Posterior vena cava (tissue), 2 donors: ENCODE results near the gene CCDC192. TPM values are rescaled to one million over a fixed set of nuclear protein-coding genes. Genes with fewer than 3 reads are reported as not detected.
"Not testable (repeated sequence)": the region's sequence is repeated elsewhere in the genome, so short reads cannot be mapped to it uniquely, and the experiment has no call there.

Experiments
- DNase-seq: peaks from one replicate; pipeline ENCODE4 v3.0.0-alpha.2; 2020; ENCODE audit warnings: low spot score
- intact Hi-C, 2 donors: fragments of 100-400 bp; cut with DNase I; formaldehyde crosslinking; loops; one replicate each; pipeline versions ENCODE4 v1.14.1 to v1.14.2; 2022 to 2023
- total RNA-seq, 2 donors: library from RNA; stranded (reverse); fragmentation: NEBNext Ultra II Directional; extraction: Animal tissue kit (Norgen Biotek cat#: 25700); gene quantifications; one replicate each; pipeline ENCODE4 v1.2.1, GENCODE V29; 2021
- donor health status: DM: yes; HTN: yes; CAD: no.
- donor health status: DM: yes; HTN: yes; CAD: no.

The CCDC192 gene
- total RNA-seq, 2 donors from 2014 or later: not detected

DNA sequence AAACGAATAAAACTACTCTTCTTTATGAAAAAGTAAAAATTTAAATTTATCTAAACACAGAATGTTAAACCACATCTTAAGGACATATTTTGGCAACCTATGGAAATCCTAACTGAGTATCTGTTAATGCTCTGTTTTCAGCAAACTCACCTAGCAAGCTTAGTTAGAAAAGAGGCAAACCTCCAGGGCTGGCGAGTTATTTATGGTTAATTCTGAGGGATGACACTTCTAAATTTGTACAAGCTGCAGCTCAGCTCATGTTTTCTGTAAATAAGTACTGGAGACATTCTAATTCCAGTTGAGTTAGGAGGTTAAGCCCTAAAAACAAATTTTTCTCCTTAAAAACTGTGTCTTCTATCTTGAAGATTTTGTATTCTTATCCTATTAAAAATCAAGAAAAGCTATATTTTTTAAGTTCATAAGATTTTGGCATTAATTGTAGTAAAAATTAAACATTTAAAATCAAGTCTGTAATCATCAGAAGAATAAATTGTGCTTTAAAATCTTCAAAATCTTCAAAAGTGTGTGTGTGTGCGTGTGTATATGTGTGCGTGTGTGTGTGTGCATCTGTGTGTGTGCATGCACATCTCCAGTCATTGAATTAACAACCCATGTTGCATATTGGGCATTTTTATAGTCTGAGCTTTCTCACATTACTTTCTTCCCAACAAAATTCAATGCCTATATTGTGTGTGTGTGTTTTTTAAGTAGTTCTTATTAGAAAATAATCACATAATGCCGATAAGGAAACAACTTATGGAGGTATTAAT lies 127.8 kb downstream of the CCDC192 start:
- intact Hi-C loops: no loop called here

GRCh38 chr5:127832067-127832466 lies 128.9 kb downstream of the CCDC192 start:
- intact Hi-C loops: no loop called here
- DNase-seq: no peak

More for the DNA sequence above, 127.8 kb downstream of the CCDC192 start:
- DNase-seq: no peak

DNA sequence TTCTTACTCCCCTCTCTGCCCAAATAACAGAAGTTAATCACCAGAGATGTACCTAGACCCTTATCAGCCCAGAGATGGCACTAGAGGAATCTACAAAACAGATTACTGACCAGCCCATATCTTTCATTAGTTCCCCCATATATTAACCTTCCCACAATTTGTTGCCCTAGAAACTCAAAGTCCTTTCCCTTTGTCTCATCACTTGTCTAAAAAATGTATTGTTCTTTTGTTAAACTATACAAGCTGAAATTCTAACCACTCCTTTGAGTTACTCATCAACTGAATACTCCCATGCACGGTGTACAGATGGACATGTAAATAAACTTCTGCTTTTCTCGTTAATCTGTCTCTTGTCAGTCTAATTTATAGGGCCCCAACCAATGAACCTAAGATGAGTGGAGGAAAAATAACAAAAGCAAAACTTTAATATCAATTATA lies 130.9 kb downstream of the CCDC192 start:
- intact Hi-C loops: no loop called here

DNA sequence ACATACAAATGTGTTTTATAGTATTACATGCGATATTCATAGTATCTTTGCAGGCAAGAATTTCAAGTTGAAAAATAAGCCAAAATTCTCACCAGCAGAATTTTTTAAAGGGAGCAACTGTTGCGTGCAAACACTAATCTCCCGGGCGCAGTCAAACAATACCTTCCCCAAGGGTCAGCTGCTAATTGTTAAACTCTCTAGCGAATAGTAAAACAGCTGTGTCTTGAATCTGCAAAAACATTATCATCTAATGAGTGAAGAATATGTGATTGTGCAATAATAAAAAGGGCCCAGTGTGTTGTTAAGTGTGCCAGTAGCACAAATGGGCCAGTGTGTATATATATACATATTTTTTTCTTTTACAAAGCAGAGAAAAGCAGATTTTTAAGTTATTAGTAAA lies 131.4 kb downstream of the CCDC192 start:
- no peak for DNase-seq

More for the DNA sequence above, 130.9 kb downstream of the CCDC192 start:
- no peak for DNase-seq

GRCh38 chr5:127838661-127839060 lies 135.5 kb downstream of the CCDC192 start:
- no peak for DNase-seq
- intact Hi-C loops: no loop called here

More for the DNA sequence above, 131.4 kb downstream of the CCDC192 start:
- intact Hi-C loops: no loop called here

- intact Hi-C loops: no loop called here
- no peak for DNase-seq
Observed at GRCh38 chr5:127839072-127839471, 135.9 kb downstream of the CCDC192 start.

- no peak for DNase-seq
- intact Hi-C loops: no loop called here
Observed at GRCh38 chr5:127839496-127840197, 136.5 kb downstream of the CCDC192 start.

DNA sequence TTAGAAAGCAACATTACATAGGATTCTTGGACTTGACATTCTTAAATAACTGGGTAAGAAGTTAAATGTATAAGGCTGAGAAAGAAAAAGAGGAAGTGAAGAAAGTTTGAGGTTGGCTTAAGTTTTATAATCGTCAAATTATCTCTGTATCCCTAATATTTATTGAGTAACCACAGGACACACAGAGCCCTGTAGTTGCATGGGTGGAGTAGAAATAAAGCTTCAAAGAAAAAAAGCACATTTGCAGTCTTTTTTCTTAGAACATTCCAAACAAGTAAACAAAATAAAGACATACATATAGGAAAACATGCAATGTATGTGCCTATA lies 137.0 kb downstream of the CCDC192 start:
- intact Hi-C loops: no loop called here
- DNase-seq: no peak

- intact Hi-C loops: no loop called here
- no peak for DNase-seq
Observed at GRCh38 chr5:127840809-127841208, 137.6 kb downstream of the CCDC192 start.

GRCh38 chr5:127844581-127845021 lies 141.4 kb downstream of the CCDC192 start:
- intact Hi-C loops: no loop called here
- no peak for DNase-seq

- intact Hi-C loops: no loop called here
- DNase-seq: no peak
Observed at GRCh38 chr5:127846884-127847283, 143.7 kb downstream of the CCDC192 start.

GRCh38 chr5:127847641-127848040 lies 144.4 kb downstream of the CCDC192 start:
- DNase-seq, intact Hi-C loops: not testable (repeated sequence)

GRCh38 chr5:127848098-127848497 lies 144.9 kb downstream of the CCDC192 start:
- intact Hi-C loops: no loop called here
- no peak for DNase-seq

DNA sequence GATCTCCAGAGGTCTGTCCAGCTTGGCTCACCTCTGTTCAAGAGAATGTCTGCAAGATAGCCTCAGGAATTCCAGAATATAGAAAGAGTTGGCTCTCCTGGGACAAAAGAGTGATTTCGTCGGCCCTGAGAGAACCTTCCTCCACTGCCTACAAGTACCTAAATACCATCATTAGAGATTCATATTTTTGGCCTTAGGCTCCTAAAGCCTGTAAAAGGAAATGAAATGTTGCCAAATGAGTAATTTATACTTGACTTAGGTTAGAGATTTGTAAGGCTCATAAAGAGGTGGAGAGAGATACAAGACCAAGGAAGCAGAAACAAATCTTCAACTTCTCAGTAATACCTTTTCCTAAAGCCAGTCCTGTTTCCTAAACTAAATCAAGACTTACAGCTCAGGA lies 146.2 kb downstream of the CCDC192 start:
- DNase-seq: no peak
- intact Hi-C loops: no loop called here

GRCh38 chr5:127849891-127850290 lies 146.7 kb downstream of the CCDC192 start:
- DNase-seq: no peak
- intact Hi-C loops: no loop called here

DNA sequence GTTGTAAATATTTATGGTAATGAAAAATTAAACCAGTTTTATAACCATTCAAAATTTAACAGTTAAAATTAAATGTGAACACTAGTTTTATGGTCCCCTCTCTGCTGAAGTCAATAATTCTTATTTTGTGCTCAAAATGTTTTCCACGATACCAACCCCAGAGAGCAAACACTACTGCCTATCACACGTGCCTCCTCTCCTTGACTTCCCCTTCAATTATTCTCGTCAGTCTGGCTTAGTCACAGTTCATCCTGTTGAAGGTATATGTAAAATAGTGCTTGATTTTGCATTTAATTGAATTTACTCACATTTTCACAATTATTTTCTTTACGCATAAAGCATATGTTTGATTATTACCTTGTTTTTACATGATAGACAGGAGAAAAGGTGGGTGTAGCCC lies 148.8 kb downstream of the CCDC192 start:
- intact Hi-C loops: no loop called here

DNA sequence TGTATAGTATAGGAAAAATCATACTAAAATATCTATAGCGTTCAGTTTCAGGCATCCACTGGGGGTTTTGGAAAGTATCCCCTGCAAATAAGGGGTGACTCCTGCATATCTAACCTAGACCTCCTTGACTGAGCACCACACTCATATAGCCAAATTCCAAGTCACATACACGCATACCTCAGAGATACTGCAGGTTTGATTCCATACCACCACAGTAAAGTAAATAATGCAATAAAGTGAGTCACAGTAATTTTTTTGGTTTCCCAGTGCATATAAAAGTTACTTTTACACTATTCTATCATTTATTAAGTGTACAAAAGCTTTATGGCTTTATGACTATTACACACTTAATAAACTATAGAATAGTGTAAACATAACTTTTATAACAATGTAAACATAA lies 151.3 kb downstream of the CCDC192 start:
- no peak for DNase-seq
- intact Hi-C loops: no loop called here

More for the DNA sequence above, 148.8 kb downstream of the CCDC192 start:
- DNase-seq: no peak

DNA sequence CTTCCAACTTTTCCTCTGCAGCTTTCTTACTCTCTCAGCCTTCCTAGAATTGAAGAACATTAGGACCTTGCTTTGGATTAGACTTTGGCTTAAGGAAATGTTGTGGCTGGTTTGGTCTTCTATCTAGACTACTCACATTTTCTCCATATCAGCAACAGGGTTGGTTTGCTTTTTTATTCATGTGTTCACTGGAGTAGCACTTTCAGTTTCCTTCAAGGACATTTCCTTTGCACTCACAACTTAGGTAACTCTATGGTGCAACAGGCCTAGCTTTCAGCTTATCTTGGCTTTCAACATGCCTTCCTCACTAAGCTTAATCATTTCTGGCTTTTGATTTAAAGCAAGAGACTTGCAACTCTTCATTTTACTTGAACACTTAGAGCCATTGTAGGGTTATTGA lies 153.1 kb downstream of the CCDC192 start:
- DNase-seq: no peak
- intact Hi-C loops: no loop called here

GRCh38 chr5:127858116-127858784 lies 155.1 kb downstream of the CCDC192 start:
- no peak for DNase-seq
- intact Hi-C loops: no loop called here

GRCh38 chr5:127860291-127860690 lies 157.1 kb downstream of the CCDC192 start:
- intact Hi-C loops: no loop called here
- no peak for DNase-seq
